GM18511 (cell line): Measurements from ENCODE around the gene HOXA13.

Experiments used
- ATAC-seq: cut with Tn5 transposase; IDR thresholded peaks from one replicate; pipeline ENCODE4 v1.9.1; 2021; ENCODE audit warnings: mild to moderate bottlenecking, moderate library complexity; ENCODE audit not compliant: unreplicated experiment

Gene HOXA13

DNA sequence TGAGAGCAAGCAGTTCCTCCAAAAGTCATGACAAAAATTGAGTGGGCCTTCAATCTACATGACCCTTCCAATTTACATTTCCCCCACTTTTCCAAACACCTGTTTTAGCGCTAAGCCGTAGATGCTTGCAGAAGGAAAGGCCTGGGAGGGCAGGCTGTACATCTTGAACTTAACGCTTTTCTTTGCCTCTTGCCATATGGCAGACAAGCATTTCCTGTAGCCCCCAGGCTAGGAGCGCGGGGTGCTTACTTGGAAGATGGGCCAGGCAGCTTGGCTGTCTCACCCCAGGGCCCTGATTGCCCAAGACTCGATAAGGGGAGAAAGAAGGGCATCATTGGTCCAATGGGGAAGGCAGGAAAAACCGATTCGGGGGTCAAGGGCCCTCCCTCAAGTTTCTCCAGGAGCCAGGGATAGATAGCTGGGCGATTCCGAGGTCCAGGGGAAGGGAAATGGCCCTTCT is 27.5 kb downstream of the HOXA13 start:
- no peak for ATAC-seq

DNA sequence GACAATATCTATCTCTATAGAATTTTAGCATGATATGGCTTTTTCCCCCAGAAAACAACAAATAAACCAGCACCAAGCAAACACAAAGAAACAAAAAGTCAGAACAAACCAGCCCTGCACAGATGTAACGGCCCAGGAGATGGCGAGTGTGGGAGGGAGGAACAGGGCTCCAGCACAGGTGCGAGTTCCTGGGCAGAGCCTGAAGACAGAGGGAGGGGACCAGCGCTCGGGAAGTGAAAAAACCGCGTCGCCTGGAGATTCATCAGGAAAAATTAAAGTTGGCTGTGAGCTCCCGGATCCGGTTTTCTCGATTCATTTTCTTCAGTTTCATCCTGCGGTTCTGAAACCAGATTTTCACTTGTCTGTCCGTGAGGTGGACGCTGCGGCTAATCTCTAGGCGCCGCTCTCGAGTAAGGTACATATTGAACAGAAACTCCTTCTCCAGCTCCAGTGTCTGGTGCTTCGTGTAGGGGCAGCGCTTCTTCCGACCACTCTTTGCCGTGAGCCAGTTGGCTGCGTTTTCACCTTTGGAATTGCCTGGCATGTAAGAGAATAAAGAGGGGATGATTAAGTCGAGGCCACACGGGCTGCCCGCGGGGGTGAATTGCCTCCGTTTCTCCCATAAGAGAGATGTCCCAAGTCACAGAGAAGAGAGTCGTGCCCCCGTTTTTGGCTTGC is 28.1 kb downstream of the HOXA13 start:
- ATAC-seq: no peak

DNA sequence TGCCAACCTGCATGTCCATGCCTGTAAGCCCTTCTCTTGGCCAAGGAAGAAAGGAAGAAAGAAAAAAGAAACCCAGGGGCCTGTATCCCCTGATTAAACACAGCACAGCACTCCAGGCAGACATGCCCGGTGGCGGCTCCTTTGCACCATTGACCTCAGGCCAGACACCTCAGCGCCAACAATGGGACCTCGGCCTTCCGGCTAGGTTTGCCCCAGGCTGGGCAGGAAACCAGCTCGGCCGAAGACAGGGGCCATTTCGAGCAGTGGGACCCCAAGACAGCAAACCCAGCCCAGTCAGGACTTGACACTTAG is 28.6 kb downstream of the HOXA13 start:
- no peak for ATAC-seq

DNA sequence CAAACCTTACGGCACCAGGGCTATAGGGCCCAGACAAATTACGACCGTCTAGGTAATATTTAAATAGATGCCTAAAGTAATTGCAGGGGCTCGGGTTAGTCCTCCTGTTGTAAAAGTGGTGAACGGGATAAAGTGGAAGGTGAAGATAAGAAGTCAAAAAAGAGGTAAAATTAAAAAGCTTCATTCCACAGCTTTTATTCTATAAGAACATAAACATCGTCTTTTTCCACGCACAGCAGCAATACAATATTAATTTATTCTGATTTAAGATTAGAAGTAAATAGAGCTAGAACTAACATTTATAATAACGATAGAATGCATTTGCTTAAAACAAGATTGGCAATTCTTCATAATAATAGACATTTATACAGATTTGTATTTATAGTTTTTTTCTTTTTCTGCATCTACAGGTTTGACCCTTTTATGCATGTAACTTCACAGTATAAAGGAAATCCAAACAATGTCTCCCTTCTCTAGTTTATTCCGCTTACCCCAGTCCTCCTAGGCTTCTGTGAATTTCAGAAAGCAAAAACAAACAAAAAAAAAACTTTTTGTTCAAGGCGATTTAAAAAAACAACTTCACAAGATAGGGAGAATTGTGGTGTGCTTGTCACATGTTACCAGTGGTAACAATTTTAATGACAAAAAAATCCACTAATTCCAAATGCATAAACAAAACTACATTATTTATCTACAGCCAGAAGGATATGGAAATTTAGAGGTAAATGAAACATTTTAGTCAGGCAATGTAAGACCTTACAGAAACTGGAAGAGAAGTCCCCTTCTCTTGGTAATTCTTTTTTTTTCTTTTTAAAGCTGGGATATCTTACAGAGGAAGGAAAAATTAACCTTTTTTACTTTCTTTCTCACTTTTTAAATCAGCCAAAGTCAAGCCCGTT is 29.2 kb downstream of the HOXA13 start:
- no peak for ATAC-seq

DNA sequence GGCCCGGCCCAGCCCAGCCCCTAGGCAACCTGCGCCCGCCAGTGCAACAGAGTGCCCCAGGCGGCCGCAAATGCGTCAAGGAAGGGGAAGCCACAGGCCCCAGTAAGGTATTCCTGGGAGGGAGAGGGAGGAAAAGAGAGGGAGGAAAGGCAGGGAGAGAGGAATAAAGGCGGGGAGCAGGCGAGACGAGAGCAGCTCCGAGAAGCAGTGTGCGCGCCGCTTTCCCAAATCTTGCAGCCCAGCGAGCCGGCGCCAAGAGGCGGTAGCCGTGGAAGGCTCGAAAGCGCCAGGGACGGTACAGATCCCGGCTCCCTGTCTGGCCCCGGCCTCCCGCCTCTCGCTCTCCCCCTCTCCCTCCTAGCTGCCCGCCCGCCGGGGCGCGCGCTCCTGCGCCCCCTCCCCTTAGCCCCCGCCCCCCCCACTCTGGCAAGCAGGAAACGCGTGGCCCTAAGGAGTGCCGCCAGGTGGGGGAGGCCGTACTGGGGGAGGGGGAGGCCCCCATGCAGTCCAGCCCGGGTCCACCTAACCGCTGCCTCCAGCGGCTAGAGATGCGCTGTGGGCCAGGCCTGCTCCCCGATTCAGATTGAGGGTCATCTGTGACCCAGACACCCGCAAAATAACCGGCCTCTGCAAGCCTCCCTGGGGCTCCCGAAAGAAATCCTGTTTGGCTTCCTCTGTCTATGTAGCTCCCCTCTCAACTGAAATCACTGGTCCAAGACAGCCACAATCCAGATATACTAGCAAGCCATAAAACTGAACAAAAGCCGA is 30.0 kb downstream of the HOXA13 start:
- no peak for ATAC-seq

DNA sequence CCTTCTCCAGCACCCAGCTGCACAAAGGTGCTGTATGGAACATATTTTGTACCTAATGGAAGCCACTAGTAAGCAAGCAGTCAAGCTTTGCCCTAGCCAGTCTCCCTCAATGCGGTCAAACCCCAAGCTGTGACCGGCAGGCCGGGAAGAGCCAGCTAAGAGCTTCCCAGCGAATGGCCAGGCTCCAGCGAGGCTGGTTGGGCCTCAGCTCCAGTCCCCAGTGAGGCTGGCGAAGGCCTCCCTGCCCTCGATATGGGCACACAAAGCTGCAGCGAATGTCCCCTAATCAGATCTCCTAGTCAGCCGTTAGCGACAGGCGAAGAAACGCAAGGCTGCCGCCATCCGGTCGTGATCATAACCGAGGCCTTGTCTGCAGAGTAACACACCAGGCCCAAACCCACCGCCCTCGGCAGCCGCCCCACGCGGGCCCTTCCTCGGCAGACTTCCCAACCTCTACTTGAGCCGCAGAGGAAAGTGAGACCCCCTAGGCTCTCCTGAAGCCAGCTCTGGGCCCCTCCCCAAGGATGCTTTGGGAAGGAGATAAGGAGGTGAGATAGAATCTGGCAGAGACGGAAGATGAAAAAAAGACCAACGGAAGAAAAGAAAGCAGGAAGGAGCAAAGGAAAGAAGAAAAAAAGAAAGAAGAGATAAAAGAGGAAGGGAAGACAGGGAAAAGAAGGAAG is 31.5 kb downstream of the HOXA13 start:
- ATAC-seq: no peak

DNA sequence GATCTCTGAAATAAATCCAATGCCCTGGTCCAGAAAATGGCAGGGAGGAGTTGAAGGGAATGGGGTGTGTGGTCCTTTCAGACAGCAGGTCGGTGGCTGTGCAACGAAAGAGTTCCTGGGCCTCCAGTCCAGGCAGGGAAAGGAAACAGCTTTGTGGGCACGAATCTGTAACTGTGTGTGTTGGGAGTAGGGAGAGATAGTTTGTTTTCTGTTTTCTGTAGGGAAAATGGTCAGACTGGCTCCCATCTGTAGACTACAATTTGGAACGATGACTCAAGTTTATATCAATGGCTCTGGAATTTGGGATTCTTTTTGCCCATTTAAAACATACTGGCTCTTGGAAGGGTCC is 32.0 kb downstream of the HOXA13 start:
- no peak for ATAC-seq

DNA sequence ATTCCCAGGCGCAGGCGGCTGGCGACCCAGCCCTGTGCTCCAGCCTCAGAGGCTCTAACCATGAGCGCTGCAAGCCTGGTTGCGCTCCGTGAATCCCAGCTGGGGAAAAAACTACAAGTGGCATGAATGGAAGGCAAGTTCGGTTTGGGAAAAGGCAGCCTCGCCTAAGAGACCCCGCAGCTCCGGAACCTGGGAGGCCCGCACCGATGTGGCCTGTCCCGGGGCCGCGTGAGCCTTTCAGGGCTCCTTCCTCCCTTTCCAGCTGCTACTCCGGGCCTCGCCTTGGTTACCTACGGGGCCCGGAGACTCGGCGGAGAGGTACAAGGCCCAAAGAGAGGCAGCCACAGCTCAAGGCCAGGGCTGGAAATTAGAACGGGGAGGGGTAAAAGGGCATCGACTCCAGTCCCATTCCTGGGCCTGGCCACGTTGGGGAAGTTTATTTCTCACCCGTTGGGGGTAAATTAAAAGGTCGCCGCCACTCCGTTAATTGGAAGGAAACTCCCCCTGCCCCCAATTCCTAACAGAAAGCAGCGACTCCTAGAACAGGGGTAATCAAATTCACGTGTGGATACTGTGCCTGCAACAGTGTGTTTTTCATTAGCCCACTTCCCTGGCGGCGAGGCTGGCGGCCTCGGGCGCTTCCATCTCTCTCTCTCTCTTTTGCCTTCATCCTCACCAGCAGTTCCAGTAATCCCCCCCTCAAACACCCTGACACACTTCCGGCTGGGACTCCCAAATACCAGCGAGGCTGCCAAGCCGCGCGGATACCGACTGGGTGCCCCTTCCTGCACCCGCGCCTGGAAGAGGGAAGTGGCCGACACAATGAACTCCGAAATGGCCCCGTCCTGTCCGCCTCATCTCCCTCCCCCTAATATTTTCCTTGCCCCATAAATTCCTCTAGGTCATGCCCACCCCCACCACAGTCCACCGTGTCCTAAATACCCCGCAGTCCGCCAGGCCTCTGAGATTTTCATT is 33.1 kb downstream of the HOXA13 start:
- ATAC-seq: no peak

DNA sequence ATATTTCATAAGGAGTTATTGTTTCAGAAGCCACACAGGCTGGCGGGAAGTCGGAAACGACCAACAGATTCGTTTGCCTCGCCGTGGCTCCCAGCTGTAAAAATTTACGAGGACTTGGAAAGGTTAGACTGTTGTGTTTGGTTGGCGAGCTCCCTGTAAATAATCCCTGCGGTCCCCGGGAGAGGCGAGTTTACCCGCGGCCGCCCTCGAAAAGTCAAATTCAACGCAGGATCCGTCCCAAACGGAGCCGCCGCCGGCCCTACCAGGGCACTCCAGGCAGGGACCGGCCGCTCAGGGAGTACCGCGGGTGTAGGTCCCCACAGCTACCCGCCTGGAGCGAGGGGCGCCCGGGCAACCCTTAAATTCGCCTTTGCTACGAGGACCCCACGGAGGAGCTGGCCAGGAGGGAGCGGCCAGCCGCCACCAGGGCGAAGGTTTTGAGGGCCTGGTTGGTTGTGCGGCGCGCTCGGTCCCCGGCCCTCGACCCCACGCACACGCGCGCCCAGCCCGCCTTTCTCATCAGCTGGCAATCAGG is 33.8 kb downstream of the HOXA13 start:
- ATAC-seq: no peak

DNA sequence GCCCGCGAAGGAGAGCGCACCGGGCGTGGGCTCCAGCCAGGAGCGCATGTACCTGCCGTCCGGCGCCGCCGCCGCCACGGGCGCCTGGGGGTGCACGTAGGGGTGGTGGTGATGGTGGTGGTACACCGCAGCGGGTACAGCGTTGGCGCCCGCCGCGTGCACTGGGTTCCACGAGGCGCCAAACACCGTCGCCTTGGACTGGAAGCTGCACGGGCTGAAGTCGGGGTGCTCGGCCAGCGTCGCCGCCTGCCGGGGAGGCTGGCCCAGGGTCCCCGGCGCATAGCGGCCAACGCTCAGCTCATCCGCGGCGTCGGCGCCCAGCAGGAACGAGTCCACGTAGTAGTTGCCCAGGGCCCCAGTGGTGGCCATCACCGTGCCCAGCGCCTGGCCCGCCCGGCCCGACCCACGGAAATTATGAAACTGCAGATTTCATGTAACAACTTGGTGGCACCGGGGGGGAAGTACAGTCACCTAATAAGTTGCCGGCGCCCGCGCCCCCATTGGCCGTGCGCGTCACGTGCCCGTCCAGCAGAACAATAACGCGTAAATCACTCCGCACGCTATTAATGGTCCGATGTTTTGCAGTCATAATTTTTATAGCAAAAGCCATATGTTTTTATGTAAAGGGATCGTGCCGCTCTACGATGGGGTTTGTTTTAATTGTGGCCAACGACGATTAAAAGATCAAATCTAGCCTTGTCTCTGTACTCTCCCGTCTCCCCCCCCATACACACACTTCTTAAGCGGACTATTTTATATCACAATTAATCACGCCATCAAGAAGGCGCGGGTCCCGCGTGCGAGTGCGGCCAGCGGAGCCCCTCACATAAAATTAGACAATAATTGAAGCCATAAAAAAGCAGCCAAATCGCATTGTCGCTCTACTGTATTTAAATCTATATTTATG is 34.5 kb downstream of the HOXA13 start, which contains the start of gene HOXA9:
Gene HOXA9 (minus strand): TSS at position 449 of the 907 bp plus-strand sequence. CDS start 80 bp downstream, at position 369.
- no peak for ATAC-seq

DNA sequence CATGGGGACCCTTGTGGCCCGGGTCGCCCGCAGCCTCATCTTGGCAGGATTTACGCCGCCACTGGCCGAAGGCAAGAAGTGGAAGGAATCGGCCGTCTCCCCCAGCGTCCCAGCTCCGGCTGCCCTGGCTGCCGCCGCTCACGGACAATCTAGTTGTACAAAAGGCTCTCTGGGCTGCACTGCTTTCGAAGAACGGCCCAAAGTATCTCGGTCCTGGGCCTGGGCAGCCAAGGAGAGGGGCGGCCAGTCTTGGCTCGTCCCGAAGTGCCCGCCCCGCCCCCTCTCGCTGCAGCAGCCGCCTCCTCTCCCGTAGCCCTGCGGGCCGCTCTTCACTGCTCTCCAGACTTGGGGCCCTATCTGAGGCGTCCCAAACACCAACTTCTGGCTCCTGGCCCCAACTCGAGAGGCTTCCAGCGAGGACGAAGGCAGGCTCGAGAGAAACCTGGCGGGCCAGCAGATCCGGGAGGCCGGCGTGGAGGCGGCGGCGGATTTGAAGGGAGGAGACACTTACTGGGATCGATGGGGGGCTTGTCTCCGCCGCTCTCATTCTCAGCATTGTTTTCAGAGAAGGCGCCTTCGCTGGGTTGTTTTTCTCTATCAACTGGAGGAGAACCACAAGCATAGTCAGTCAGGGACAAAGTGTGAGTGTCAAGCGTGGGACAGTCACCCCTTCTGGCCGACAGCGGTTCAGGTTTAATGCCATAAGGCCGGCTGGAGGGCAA is 35.4 kb downstream of the HOXA13 start:
- no peak for ATAC-seq

DNA sequence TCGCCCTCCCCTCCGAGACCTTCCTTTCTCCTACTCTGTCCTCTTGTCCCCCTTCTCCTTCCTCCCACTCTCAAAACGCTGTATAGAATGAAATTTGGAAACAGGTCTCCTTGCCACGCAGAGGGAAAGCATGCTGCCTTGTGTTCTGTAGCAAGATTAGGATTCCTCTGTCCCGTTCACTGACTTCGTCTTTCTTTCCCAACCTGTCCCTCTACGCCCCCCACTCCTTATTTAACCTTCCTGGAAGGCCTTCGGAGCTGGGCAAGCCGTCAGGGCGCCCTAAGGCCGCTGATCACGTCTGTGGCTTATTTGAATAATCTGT is 35.9 kb downstream of the HOXA13 start:
- ATAC-seq: no peak

DNA sequence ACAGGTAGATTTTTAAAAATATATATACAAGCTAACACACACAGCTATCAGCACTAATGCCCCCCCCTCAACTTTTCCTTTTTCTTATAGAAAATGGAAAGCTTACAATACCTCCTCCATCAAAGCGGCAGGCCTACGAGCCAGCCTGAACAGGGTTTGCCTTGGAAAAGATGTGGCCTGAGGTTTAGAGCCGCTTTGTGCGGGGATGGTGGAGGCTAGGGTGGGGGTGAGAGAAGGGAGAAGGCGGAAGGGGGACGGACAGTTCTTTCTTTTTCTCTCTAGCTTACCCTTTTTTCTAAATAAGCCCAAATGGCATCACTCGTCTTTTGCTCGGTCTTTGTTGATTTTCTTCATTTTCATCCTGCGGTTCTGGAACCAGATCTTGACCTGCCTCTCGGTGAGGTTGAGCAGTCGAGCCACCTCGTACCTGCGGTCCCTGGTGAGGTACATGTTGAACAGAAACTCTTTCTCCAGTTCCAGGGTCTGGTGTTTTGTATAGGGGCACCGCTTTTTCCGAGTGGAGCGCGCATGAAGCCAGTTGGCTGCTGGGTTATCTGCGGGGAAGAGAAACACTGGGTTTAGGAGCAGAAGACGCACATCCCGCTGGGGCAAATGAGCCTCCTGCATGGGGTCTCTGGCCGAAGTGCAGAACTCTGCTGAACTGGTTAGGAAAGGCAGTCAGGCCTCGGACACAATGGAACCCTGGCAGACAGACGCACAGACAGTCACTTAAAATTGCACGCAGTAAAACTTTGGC is 36.4 kb downstream of the HOXA13 start:
- ATAC-seq: no peak

DNA sequence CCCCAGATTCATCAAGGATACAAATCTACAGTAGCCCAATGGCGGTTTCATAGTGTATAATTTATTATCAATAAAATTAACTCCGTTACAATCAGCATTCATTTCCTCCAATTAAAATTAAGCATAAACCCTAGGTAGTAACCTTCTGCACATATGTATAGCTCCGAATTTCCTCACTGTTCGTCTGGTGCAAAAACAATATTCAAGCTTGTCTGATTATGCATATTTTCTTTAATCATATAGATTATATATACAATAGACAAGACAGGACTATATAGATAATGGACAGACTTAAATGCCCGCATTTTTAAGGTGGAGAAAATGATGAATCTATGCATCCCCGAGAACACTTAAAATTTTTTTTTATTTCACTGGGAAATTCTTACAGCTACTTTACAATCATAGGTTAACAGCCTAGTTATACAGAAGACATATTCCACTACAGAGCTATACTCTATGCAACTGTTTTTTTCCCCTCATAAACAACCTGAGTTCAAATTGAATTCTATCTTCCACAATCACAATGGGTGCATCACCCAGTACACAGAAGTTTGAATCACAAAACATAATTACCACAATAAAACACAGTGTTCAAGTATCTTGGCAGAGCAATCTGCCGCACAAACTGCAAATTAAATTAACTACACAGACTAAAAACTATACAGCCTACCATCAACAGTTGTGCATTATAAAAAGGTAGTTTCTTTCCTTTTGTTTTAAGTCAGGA is 37.2 kb downstream of the HOXA13 start:
- no peak for ATAC-seq

DNA sequence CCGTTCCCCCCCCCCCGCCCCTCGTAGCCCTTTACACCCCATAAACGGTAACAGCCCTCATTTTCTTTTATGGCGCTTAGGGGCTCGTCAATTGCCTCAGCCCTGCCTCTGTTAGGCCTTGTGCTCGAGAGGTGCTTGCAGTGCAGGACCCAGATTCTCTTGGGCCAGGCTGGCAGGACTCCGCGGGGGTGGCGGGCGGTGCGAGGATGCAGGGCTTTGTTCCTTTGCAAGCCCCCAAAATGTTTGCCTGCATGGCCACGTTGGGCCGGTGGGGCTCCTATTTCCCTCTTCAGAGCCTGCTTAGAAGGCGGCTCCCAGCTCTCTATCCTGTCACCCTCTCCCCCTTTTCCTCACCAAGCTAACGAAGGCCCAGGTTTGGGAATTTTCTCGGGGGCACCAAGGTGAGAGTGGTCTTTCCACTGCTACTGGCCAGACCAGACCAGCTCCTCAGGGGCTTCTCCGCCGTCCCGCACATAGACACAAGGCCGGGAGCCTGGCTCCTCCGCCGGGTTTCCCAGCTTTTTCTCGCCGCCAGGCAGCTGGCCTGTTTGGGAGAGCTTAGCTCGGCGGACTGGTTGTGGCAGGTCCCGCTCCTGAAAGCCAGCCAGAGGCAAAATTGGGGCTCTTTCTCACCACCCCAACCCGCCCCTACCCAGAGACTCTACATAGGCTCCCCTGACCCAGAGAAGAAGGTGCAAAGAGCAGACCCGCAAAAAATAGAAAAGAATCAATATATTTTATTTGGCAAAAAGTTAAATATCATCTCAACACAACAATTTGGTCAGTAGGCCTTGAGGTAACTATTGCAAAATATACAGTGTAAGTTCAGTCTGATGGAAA is 38.0 kb downstream of the HOXA13 start:
- ATAC-seq: no peak

DNA sequence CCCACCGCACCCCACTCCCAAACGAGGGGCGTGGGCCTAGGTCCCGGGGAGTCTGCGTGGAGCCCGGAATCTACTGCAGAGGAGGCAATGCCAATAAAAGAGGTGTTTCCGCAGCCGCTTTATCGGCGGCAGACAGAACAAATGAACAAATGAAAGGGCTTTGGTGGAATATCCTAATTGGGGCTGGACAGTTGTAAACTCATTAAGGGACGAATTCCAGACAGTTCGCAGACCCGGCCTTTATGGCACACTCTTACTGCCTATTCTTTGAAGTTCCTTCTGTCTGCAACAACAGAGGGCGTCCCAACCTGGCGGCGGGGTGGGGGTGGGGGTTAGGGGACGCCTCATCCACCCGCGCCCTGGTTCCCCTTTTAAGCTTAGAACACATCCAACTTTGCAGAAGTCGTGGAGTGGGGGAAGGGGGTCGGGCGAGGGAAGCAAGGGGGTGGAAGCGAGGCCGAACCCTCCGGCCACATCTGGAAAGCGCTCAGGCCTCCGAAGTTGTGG is 38.6 kb downstream of the HOXA13 start:
- ATAC-seq: no peak
